ENCODE data around the gene GRK5. TPM values are rescaled to one million over a fixed set of nuclear protein-coding genes. Genes with fewer than 3 reads are reported as not detected.

GRK5 gene
- polyA plus RNA-seq, 1 experiment = 20.8 TPM

GRCh38 chr10:119370972-119371703 lies 163.8 kb downstream of the GRK5 start:
- POLR2A ChIA-PET = interaction anchor here (0.5 to 0.6 kb wide), 2 partner anchors 172 to 173 kb away, joined by 3 to 6 read pairs; no protein-coding TSS in a partner anchor
- DNase-seq (ENCODE audit: low read depth) = peak; percentile 95
- Histone ChIP-seq H3K36me3 (ENCODE audit: control insufficient read depth, insufficient read depth, low read length) (no peaks in the 10 kb centered on the region), H3K27me3 (ENCODE audit: control insufficient read depth, insufficient read depth, low read length) (no peaks in the 10 kb centered on the region), H3K4me3 (ENCODE audit: low read depth, low read length) (peak overlapping the region; percentile 14; the same call in 1 of the 2 replicates)
- CTCF ChIA-PET = interaction anchor here (0.7 to 2.8 kb wide), 11 partner anchors 15 to 171 kb away, joined by 3 to 16 read pairs (median 4); partner anchors contain the start of gene GRK5
- TF ChIP-seq CTCF (IDR thresholded peaks at IDR 0.05; ENCODE audit: insufficient read depth, low read depth, low read length) = no peak

- TF ChIP-seq CTCF (IDR thresholded peaks at IDR 0.05; ENCODE audit: insufficient read depth, low read depth, low read length) = no peak
- CTCF ChIA-PET = interaction anchor here (0.7 to 2.8 kb wide), 11 partner anchors 8 to 172 kb away, joined by 3 to 16 read pairs (median 4); partner anchors contain the start of gene GRK5
- no peak overlapping the region for H3K4me3 ChIP-seq (ENCODE audit: low read depth, low read length)
- POLR2A ChIA-PET = interaction anchor here (0.6 kb wide), 1 partner anchor 174 kb away, joined by 3 read pairs; no protein-coding TSS in a partner anchor
- H3K36me3 ChIP-seq (ENCODE audit: control insufficient read depth, insufficient read depth, low read length) = no peaks in the 10 kb centered on the region
- no peaks in the 10 kb centered on the region for H3K27me3 ChIP-seq (ENCODE audit: control insufficient read depth, insufficient read depth, low read length)
- DNase-seq (ENCODE audit: low read depth) = no peak
These were observed 164.6 kb downstream of the GRK5 start for GRCh38 chr10:119371704-119372663.

GRCh38 chr10:119373294-119374102 lies 166.1 kb downstream of the GRK5 start:
- CTCF ChIA-PET = interaction anchor here (1.4 to 2.8 kb wide), 3 partner anchors 10 to 166 kb away, joined by 3 to 16 read pairs (median 6); partner anchors contain the start of gene GRK5

GRCh38 chr10:119374236-119374635 lies 166.9 kb downstream of the GRK5 start:
- H3K27me3 ChIP-seq (ENCODE audit: control insufficient read depth, insufficient read depth, low read length) = no peaks in the 10 kb centered on the region
- no peak for TF ChIP-seq CTCF (IDR thresholded peaks at IDR 0.05; ENCODE audit: insufficient read depth, low read depth, low read length)

More at GRCh38 chr10:119373294-119374102, 166.1 kb downstream of the GRK5 start:
- no peak overlapping the region for H3K4me3 ChIP-seq (ENCODE audit: low read depth, low read length)
- POLR2A ChIA-PET = no interaction called here
- H3K27me3 ChIP-seq (ENCODE audit: control insufficient read depth, insufficient read depth, low read length) = no peaks in the 10 kb centered on the region
- DNase-seq (ENCODE audit: low read depth) = no peak
- TF ChIP-seq CTCF (IDR thresholded peaks at IDR 0.05; ENCODE audit: insufficient read depth, low read depth, low read length) = no peak
- no peaks in the 10 kb centered on the region for H3K36me3 ChIP-seq (ENCODE audit: control insufficient read depth, insufficient read depth, low read length)

More at GRCh38 chr10:119374236-119374635, 166.9 kb downstream of the GRK5 start:
- POLR2A ChIA-PET = no interaction called here
- H3K36me3 ChIP-seq (ENCODE audit: control insufficient read depth, insufficient read depth, low read length) = no peaks in the 10 kb centered on the region
- CTCF ChIA-PET = no interaction called here
- no peak overlapping the region for H3K4me3 ChIP-seq (ENCODE audit: low read depth, low read length)
- no peak for DNase-seq (ENCODE audit: low read depth)

Data from BJ (cell line).